ENCODE data around the gene ATOSB.

Gene ATOSB

DNA sequence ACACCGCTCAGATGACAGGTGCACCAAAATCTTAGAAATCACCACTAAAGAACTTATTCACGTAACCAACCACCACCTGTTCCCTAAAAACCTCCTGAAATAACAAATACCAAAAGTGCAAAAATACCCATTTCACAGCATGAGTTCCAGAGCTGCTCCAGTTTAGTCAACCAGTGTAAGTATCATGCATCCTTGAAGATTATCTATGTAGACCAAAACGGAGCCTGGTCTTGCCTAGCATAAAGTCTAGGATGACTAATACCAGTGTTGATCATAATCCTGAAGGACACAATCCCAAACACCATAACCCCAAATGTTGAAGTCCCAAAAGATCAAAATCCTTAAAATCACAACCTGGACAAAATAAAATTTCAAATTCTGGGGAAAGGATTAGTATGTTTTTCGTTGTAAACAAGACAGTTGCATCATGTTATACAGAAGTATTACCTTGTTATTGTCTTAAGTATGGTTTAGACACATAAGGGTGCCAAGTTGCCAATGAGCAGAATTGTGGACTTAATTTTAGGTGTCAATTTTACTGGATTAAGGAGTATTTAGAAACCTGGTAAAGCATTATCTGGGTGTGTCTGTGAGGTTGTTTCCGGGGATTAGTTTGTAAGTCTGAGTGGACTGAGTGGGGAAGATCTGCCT lies 61.4 kb downstream of the ATOSB start:
- DNase-seq (ENCODE audit: low spot score): no peak
